Kasumi-1 (cell line): ENCODE data around the gene RARRES2.
A peak's percentile ranks its signal among the peaks of the same experiment; 100 is the strongest.
"Not testable (repeated sequence)": the region's sequence is repeated elsewhere in the genome, so short reads cannot be mapped to it uniquely, and the experiment has no call there.

Experiments used
- DNase-seq, 2 experiments: peaks; one replicate each; lab custom pipeline; 2025; lab: John Stamatoyannopoulos, UW

The RARRES2 gene

GRCh38 chr7:150341263-150342120, at the start of gene RARRES2:
Gene RARRES2 (minus strand): TSS chr7:150341629. CDS start chr7:150340609, 1,020 bp downstream.
- DNase-seq, result no peak

DNA sequence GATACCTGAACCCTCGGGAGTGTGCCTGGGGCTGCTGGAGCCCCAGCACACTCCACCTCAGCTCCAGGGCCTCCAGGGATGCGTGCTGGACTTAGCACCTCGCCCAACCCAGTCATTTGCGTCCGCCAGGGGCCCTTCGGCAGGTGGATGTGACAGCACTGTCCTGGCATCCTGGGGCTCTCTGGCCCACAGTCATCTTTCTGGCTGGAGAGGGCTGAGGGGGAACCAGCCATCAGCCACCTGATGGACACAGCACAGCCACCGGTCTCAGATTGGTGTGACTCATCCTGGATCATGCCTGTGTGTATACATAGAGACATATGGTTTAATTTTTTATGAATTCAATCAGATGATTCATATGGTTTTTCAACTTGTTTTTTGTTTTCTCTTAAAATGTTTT, 48.8 kb upstream of the RARRES2 start:
- DNase-seq, result no peak

- DNase-seq, result no peak
Measured at GRCh38 chr7:150389532-150389816, 48.0 kb upstream of the RARRES2 start.

GRCh38 chr7:150388709-150389531, 47.5 kb upstream of the RARRES2 start:
- DNase-seq, result no peak

GRCh38 chr7:150388306-150388705, 46.9 kb upstream of the RARRES2 start:
- DNase-seq, result no peak

DNA sequence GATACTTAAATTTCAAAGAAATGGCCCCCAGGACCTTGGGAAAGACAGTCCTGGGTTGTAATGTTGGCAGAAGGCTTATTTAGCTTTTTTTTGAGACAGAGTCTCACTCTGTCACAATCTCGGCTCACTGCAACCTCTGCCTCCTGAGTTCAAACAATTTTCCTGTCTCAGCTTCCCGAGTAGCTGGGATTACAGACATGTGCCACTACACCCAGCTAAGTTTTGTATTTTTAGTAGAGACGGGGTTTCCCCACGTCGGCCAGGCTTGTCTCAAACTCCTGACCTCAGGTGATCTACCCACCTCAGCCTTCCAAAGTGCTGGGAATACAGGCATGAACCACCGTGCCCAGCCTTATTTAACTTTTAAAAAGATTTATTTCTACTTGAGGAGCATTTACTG, 44.5 kb upstream of the RARRES2 start:
- not testable (repeated sequence) for DNase-seq

DNA sequence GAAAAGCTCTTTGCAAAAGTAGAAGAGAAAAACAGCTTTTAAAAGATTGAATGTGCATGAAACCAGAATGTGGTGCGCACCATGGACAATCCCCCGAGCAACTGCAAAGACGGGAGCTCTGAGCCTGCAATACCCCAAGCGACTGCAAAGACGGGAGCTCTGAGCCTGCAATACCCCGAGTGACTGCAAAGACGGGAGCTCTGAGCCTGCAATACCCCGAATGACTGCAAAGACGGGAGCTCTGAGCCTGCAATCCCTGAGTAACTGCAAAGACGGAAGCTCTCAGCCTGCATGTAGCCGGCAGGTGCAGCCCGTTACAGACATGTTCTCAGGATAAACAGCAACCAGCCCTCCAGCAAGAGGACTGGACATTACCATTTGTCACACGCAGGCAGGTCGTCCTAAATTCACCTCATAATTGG, 43.9 kb upstream of the RARRES2 start:
- DNase-seq, result no peak

- DNase-seq, result peak in 1 of 2 experiments; percentile 38
Measured at GRCh38 chr7:150384406-150385301, 43.2 kb upstream of the RARRES2 start.

GRCh38 chr7:150383710-150384397, 42.4 kb upstream of the RARRES2 start:
- no peak for DNase-seq

DNA sequence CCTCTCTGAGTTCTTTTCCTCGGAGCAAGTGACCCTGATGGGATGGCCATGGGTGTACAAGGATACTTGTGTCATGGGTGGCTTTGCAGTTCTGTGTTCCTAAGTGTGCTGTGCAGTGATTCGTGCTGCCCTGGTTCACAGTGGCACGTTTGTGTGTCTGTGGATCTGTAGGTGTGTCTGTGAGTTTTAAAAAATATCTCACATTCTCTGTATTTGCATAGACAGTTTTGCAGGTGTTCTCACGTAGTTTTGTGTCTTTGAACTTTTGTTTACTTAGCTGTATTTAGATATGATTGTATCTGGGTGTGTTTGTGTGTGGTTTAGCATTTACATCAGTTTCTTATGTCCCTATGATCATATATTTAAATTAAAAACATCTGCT, 41.4 kb upstream of the RARRES2 start:
- DNase-seq, result no peak

GRCh38 chr7:150382123-150382843, 40.9 kb upstream of the RARRES2 start:
- no peak for DNase-seq

GRCh38 chr7:150381785-150382122, 40.3 kb upstream of the RARRES2 start:
- no peak for DNase-seq

GRCh38 chr7:150381096-150381495, 39.7 kb upstream of the RARRES2 start:
- DNase-seq, result no peak

DNA sequence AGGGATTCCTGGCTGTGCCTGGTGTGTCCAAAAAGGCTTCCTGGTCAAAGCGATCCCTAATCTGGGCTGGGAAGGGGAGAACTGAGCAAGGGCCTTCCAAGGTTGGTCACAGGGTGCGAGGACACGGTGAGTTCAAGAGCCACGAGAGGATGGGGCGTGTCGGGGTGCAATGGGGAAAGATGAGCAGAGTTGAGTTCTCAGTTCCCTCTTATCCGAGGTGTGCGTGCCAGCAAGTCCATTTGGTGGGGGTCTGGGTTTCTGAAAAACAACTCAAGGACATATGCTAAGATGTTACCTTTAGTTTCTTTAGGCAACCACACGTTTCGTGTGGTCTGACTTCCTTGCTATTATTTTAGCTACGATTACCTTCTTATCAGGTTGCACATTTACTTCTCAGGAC, 39.0 kb upstream of the RARRES2 start:
- DNase-seq, result no peak

GRCh38 chr7:150379441-150380379, 38.3 kb upstream of the RARRES2 start:
- peak; percentile 47 to 55 for DNase-seq

DNA sequence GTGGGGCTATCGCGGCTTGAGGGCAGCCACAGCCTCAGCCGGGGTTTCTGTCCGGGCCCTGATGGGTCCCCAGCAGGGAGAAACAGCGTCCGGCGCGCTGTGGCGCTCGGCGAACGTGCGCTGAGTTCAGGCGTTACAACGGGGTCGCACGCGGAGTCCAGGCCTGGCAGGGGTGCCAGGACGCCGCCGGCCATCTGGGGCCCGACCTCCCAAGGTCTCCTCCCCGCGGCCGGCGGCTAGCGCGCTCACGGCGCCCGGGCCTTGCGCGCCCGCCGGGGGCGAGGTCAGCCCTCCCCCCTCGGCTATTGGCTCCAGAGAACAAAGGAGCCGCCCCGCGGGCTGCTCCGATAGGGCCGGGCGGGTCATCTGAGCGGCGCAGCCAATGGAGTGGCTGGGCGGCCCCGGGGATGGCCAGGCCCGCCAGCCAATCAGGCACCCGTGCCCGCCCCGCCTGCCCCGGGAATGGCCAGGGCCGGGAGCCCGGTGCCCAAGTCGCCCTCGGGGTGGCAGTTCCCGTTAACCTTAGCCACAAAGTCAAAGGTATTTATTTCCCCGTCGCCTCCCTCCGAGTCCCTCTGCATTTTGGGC, 37.5 kb upstream of the RARRES2 start, which contains the start of gene ZNF775:
Gene ZNF775, plus strand, starts transcription at position 478 of the 588 bp plus-strand sequence. CDS start 9,141 bp downstream, outside the sequence.
- peak; percentile 91 to 93 for DNase-seq

DNA sequence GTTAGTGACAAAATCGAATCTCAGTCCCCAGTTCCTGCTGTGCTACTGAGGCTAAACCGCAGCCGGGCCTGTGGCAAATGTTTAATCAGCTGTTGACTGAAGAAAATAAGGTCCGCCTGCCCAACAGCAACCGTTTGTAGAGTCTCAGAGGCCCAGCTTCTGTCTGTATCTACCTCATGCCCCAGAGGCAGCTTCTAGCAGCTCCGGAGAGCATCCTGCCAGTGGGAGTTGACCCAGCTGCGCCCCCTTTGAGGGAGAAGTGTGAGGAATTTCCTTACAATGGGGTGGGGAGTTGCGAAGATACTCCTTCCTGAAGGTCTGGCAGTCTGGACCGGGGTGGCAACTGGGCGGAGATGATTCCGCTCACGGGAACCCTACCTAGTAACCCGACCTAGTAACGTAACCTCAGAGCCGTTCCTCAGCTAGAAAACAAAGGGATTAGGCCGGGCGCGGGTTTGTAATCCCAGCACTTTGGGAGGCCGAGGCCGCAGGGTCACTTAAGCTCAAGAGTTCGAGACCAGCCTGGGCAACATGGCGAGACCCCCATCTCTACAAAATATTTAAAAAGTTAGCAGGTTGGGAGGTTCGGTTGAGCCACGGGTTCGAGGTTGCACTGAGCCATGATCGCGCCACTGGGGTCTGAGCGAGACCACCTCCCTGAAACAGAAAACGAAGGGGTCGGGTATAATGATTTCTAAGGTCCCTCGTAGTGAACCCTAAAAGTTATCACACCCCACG, 36.9 kb upstream of the RARRES2 start:
- peak; percentile 64 to 78 for DNase-seq

GRCh38 chr7:150377635-150378034, 36.2 kb upstream of the RARRES2 start:
- no peak for DNase-seq

- DNase-seq, result peak in 1 of 2 experiments; percentile 19
Measured at GRCh38 chr7:150377196-150377595, 35.8 kb upstream of the RARRES2 start.
